Activated naive CD4-positive, alpha-beta T cell treated with Interleukin-2 at 50 U/mL for 16 hours (primary cell): ENCODE measurements around the gene MAD1L1.
"Not testable (repeated sequence)": the region's sequence is repeated elsewhere in the genome, so short reads cannot be mapped to it uniquely, and the experiment has no call there.

Experiments
- DNase-seq: peaks from one replicate; pipeline ENCODE4 v3.0.0-alpha.2; 2020

Gene MAD1L1

DNA sequence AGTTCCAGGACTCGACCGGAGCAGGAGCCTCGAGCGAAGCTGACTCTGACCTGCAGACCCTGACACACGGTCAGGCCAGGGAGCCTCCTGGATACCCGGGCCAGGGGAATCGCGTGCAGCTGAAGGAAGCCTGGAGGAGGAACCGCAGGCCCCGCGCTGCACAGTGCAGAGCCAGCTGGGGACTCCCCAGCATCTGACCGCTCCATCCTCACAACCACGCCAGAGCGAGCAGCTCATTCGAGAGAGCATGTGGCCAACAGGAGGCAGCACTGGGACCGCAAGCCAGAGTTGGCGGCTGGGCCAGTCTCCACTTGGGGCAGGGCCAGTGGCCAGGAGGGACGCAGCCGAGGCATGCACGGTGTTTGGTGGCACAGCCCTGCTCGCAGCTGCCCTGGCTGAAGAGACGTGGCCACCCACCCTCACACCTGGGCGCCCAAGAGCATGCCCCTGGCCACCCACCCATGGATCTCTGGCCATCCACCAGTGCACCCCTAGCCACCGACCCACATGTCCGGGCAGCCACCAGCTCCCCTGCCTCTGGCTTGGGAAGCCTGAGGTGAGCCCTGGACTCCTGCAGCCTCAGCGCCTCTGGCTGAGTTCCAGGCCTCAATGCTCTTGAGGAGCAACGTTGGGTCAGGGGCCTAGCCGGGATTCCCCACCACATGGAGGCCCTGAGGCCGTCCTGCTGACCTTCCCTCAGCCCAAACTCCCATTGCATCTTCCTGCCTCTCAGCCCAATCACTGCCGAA is 348.7 kb downstream of the MAD1L1 start:
- no peak for DNase-seq

DNA sequence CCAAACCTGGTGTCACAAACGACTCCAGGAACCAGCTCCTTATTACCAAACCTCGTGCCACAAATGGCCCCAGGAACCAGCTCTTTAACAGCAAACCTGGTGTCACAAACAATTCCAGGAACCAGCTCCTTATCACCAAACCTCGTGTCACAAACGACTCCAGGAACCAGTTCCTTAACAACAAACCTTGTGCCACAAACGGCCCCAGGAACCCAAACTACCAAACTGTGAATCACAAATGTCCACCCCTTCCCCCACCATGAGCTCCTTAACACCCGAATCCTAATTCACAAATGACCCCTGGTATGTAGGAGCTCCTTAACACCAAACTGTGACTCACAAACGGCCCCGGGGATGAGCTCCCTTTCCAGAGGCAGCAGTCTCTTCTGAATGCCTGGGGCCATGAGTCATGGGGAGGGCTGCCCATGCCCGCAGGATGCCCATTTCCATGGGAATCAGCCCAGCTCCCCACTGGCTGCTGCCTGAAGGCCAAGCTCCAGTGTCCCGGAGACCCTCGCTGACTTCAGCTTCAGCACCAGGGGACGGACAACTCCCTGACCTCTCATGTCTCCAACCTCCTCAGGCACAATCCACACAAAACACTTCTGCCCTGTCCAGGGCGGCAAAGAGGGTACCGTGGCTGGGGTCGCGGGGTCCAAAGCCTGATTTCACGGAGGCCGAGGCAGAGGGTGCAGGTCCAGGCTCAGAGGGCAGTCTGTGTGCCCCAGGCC is 349.5 kb downstream of the MAD1L1 start:
- DNase-seq = no peak

DNA sequence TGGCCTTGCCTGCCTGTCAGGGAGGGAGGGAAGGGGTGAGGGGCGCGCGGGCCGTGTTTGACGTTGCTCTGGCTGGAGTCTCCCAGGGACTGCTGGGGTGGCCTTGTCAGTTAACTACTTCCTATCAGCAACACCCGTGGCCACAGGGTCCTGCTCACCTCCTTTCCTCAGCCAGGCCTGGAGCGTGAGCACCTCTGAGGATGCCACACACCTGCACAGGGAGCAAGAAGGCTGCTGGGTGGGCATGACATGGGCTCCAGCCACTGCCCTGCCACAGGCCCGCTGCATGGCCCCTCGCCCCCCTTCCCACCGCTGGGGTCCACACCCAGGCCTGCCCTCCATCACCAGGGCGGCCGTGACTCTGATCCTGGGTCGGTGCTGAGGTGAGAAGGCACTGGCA is 350.3 kb downstream of the MAD1L1 start:
- DNase-seq = no peak

DNA sequence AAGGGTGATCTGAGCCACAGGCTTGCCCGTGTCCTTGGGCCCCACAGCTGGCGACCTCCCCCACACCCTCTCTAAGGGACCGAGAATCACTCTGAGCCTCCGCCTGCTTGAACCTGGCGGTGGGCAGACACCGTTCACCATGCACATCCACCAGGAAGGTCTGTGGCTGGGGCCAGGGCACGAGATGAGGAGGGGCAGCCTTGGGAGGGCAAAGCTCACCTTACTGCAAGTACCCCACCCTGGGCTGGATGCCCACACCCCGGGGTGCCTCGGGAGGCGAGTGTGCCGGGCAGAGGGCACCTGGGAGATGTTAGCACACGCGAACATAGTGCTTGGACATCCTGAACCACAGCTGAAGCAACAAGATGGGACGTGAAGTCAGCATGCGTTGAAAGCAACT is 350.8 kb downstream of the MAD1L1 start:
- no peak for DNase-seq

DNA sequence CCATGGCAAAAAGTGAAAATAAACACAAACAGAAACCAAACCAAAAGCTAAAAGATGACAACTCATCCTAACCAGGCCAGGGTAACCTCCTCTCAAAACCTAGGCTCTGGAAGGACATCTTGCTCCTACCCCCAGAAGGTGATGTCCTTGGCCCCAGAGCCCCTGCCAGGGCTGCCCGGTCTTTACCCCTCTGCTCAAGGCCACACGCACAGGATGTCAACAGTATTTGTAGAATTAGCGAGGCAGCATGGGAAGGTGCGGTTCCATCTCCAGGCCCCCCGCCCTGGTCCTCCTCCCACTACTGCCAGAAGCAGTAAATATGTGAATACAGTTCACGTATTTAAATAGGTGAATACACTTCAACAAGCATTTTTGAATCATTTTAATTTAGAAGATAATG is 356.1 kb downstream of the MAD1L1 start:
- not testable (repeated sequence) for DNase-seq

DNA sequence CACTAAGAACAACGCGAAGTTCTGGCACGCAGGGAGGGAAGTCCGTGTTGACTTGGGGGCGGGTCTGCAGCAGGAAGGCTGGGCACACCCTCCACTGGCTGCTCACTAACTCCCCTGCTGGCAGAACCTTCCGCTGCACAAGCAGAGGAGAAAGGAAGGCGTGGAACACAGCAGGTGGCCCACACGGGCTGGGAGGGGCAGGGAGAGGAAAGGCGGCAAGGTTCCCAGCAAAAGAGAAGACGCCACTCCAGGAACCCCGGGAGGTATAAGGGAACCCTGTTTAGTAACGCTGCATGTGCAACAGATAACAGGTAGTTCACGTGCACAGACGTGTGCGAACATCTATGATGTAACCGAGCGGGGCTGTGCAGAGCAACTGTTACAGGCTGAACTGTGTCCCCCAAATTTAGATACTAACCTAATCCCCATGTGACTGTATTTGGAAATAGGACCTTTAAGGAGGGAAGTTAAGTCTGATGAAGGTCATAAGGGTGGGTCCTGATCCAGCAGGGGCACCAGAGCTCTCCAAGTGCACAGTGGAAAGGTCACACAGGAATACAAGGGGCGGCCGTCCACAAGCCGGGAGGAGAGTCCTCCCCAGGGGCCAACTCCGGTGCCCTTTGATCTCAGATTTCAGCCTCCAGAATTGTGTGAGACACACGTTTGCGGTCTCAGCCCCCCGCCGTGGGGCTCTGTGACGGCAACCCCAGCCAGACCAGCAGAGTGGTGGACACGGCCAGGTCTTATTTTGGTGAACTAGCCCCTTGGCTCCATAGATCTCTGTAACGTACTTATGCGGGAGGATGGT is 357.1 kb downstream of the MAD1L1 start:
- DNase-seq = peak; percentile 3

DNA sequence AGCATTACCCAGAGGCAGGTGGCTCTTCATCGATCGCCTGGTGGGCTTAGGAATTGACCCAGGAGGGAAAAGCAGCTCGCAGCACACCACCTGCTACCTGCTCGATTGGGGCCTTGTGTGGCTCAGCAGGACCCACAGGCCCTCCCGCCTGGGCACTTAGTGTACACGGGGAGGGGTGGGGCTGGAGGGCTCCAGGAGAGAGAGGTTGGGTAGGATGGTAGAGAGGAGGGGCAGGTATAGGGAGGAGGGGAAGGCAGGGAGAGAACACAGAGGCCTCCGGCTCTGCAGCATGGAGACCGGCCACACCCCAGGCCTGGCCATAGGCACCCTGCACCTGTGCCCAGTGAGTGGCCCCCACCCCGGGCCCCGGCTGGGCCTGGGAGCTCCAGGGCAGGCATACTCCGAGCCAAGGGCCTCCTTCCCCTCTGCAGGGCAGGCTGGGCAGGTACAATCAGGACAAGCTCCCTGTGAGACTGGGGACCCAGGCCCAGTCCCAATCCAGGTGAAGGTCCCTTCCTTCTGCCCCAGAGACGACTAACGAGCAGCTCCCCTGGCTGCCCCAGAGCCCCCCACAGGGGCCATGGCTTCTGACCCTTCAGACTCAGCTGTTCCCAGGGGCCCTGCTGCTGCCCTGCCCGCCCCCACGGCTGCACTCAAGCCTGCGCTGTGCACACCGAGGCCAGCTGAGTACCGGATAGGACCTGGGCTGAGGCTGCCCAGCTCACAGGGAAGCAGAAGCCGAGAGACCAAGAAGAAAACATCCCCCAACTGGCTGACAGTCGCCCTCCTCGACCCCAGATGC is 358.0 kb downstream of the MAD1L1 start:
- not testable (repeated sequence) for DNase-seq

DNA sequence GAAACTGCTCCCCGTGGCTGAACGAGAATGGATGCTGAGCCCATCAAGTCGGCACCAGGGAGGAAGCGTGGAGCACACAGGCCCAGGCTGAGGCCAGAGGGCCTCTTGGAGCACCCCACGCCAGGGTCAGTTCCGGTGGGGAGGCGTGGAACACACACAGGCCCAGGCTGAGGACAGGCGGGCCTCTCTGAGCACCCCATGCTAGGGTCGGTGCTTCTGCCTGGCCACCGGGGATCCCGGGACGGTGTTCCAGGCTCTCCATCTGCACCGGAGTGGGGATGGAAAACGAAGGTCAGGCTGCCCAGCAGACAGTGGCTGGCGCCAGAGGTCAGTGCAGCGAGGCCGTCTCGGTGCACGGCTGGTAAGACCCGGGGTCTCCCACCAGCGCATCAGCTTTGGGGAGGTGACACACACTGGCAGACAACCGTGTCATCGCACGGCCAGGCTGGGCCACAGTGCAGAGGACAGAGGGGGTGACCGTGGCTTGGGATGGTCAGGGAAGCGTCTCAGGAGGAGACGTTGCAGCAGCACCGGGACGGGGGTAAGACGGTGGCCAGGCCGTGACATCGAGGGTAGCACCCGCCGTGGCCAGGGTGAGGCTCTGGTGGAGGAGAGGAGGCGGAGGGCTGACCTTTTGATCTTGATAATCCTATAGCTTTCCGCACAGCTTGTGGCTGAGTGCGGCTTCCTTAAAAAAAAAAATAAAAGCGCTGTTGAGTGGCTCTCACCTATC is 358.7 kb downstream of the MAD1L1 start:
- no peak for DNase-seq

DNA sequence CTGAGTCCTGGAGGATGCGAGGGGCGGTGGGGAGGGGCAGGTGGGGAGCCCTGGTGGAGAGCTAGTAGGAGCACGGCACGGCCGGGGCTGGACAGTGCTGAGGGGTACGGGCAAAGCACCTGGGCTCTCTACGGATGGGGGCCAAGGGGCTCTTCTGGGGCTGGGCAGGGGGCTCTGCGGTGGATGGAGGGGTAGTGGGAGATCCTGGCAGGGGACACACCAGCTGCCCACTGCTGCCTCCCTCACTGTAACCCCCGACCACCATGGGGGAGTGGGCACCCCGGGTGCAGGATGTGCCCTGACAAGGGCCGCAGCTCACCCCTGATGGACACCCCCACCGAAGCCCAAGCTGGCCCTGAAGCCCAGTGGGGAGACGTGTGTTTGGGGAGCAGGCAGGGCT is 359.3 kb downstream of the MAD1L1 start:
- DNase-seq = no peak

DNA sequence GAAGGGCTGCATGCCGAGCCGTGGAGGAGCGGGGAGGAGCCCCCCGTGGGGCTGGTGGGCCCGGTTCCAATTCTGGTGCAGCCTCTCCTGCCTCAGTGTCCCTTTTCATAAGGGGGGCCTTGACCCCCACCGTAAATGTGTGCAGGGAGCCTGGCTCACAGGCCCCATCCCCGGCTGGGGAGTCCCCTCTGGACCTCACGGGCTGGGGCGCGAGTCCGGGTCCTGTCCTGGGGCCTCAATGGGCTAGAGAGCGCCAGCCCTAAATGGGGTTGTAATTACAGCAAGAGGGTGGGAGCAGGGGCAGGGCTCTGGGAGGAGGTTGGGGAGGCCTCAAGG is 359.7 kb downstream of the MAD1L1 start:
- DNase-seq = no peak

DNA sequence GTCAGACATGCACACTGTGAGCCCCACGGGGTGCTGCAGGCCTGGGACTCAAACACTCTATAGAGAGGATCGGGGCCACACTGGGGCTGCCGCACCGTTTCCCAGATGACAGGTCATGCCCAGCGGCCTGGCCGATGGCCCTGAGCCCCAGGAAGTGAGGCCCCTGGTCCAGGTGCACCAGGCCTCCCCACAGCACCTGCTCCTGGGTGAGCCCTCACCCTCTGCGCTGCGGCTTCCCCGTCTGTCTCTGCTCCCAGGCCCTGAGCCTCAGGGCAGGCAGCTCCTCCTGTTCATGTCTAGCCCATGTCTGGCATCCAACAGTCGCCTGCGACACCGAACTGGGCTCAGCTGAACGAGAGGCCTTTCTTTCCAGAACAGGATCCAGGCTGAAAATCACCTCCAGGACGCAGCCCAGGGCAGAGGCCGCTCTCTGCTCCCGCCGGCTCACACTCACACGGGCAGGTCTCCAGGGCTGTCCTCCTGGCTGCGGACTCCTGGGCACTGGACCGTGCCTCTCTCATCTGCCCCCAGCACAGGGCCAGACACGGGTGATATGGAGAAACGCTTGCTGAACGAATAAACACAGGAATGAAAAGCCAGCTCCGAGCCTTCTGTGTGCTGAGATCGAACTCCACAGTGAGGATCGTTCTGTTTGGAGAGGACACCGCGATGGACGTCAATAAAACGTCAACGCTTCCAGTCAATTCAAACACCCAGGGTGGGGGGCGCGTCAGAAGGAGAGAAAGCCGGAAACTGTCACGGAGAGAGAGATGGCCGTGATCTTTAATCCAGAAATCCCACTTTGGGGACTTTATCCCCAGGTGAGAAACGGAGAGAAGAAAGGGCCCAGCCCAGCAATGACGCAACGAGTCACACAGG is 360.3 kb downstream of the MAD1L1 start:
- no peak for DNase-seq

DNA sequence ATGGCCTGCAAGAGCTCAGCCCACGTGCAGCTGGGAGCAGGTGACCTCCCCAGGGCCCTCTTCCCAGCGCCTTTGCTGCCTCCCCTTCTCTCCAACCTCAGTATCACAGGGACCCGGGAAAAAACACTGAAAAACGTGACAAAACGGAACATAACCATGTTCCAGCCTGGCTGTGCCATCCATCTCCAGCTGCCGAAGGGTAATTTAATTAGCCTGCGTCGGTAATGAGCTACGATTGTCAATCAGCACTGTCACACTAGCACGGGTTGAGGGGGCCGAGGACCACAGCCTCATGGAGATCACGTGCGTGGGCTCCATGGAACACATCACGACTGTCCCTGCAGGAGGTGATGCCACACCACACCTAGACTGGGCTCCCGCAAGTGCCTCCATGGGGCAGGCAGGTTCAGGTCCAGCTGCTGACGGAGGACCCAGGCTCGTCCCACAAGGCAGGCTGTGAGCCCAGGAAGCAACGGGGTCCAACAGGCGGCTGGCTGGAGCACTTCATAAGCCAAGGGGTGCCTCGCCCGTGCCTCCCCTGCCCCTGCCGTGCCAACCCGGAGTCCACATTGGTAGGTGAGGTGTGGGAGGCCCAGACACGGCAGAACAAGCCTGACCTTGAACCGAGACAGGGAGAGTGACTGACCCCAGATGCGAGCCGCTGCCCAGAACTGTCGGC is 363.2 kb downstream of the MAD1L1 start:
- DNase-seq = no peak

DNA sequence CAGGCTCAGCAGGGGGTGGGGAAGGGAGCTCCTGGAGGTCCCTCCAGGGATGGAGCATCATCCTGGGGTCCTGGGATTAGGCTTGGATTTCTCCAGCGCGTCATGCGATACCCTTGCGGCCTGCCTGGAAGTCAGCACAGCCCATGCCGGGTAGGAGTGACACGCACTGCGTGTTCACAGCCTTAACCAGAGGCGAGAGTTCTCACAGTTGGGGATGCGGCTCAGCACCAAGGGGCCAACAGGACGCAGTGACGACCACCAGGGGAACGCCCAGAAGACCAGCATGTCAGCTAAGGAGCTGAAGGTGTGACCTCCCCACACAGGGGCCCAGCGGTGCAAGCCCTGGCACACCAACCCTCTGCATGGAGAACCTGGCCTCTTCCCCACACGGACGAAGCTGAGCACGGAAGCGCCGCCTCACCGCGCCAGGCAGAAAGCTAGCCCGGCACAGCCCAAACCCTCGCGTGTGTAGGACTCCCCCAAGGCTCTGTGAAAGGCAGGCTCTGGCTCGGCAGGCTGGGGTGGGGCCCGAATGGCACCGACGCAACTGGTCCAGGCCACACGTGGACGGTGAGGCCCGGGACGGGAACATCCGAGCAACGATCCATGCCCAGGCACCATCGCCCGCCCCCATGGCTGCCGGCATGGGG is 364.1 kb downstream of the MAD1L1 start:
- DNase-seq = no peak

DNA sequence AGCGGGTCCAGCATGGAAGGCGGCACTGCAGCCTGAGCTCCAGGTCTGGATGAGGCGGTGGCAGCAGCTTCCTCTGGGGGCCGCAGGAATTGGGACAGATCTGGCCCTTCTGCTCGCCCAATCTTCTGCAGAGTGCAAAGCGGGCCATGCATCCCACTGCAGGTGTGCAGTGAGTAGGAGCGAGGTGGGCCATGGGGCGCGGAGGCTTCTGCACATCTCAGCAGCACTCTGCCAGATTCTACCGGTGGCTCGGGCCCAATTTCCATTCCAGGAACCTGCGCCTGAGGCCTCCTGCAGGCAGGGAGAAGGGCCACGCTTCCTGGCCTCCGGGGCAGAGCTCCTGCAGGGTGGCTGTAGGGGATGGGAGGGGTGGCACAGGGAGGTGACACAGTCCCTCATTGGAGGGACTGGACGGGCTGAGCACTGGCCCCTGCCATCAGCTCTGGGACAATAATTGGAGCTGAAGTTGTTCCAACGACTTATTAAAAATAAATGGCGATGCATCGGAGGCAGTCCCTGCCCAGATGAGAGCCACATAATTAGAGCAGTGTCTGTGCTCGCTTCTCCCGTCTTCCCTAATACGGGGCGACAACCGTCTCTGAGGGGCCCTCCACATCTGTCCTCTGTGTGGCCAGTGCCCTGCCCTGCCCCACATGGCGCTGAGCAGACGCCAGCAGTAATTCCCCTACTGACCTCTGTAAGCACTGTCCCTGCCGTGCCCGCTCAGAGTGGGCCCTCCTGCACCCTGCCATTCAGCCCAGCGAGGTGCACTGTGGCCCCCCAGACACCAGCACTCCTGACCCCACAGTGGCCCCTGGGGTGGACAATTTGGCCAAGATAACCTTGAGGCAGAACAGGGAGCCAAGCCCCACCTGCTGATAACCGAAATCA is 365.1 kb downstream of the MAD1L1 start:
- DNase-seq = no peak

DNA sequence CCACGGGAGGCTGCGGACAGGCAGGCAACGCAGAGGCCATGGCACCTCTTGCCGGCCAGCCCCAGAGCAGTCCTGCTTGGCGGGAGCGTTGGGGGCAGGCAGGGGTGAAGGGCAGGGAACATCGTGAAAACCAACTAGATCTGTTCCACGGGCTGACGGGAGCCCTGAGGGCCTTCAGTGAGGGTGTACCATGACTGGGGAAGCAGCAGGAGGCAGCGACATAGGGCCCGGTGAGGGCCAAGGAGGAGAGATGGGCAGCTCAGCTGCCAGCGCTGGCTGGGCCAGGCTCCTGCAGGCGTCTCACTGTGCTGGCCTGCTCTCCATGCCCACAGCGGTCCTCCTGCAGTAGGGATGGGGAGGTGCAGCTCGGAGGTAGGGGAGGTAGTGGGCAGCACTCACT is 366.1 kb downstream of the MAD1L1 start:
- DNase-seq = no peak

DNA sequence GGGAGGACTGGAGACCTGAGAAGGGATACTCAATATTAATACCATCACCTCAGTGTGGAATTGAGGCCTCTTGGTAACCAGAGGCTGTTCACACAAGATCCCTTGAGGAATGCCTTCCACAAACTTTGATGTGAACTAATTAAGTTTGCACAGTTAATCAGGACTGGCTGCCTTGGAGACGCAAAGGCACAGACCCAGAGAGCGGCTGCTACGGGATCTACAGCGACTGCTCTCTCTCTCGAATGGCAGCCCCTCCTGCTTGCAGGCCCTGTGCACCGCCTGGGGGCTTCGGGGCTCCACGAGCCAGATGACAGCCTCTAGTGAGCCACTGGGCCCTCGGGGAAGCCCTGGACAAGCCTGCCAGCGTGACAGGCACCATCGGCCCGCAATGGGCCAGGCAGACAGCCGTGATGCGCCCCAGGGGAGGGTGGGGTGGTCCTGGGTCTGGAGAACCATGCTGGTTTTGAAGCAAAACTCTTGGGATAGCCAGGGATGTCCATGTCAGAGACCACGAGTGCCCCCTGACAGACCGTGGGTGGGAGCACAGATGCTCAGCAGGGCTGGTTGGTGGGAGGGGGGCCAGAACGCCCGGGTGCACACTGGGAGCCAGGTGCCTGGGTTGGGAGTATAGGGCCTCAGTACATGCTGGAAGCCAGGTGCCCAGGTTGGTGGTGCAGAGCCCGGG is 367.0 kb downstream of the MAD1L1 start:
- no peak for DNase-seq

DNA sequence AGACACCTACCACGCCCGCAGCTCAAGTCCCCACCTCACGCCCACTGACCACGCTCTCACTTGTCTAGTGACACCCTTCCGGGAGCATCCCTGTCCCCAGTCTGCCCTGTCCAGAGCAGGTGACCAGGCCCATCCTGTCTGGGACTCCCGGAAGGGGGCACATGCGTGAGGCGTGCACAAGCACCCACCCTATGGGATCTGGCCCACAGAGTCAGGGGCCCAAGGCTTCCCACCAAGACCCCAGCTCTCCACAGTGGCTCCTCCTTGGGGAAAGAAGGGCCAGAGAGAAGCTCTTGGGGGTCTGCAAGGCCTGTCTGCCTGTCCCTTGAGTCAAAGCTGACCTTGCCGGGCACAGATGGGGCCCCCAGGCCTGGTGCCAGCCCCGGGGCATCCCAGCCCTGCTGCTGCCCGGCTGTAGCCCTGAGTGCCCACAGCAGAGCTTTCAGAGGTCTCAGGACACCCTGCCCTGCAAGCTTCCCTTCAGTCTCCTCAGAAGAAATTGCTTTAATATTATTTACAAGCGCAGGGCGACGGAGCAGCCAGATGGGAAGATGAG is 367.7 kb downstream of the MAD1L1 start:
- DNase-seq = no peak
